Stimulated activated CD4-positive, alpha-beta T cell treated with anti-CD3 and anti-CD28 coated beads, Interleukin-4, amount 100 ng/mL, for 4 hours (primary cell): ENCODE results near the gene ZKSCAN8.

Source experiments
- DNase-seq, 2 experiments: peaks; one replicate each; pipeline ENCODE4 v3.0.0-alpha.2; 2020

ZKSCAN8 gene

DNA sequence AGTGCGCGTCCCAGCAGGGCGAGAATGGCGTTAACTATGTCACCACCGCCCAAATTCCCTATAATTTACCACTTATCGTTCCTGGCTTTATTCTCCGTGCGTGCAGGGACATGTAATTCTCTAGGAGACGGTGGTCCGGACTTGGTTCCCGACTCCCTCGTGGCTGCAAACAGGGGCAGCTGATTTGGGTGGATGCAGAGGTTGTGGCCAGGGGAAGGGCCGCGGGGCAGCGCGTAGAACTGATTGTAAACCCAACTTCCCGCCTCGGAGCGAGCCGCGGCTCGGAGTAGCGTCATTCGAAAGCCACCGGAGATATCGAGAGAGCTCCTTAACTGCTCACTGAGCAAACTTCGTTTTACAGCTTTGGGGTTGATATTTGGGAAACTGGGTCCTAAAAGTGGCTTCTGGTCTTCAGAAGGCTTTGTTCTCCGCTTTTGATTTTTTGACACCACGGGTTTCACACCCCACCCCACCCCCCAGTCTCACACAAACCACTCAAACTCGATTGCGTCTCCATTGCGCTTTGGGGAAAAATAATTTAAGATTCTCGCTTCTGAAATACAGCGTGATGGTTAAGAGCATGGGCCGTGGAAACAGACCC is 65.9 kb downstream of the ZKSCAN8 start:
- no peak for DNase-seq

DNA sequence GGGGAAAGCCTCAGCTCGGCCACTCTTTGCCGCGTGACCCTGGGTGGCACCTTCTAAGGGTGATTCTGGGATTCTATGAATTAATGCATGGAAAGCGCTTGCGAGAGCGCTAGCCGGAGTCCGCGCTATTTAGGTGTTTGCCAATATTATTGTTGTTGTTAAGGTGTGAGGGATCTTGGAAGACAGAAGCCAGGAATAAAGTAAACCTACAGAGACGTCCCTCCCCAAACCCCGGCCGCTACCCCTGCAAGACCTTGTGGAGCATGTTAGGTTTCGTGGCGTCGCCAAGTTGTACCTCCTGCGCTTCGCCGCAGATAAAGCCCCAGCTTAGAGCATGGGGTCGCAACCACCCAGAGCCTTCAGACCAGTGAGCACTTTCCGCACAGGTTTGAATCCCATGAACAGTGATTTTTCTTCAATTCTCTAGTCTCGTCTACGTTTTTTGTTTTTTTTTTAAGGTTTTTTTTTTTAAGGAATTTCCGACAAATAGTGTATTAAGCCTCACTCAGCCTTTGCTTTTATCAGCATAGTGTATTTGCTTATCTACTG is 66.5 kb downstream of the ZKSCAN8 start:
- no peak for DNase-seq
